NB4 (cell line): Measurements from ENCODE around the gene MT1M.
"Not testable (repeated sequence)": the region's sequence is repeated elsewhere in the genome, so short reads cannot be mapped to it uniquely, and the experiment has no call there.

ENCODE experiments used
- CTCF ChIP-seq: IDR thresholded peaks from one replicate; pipeline ENCODE4 v1.5.1; 2012; ENCODE audit warnings: low read depth, low read length
- MAX ChIP-seq: IDR thresholded peaks from 2 replicates; pipeline ENCODE4 v1.6.1; 2011; ENCODE audit warnings: low read depth, low read length
- POLR2A ChIP-seq: IDR thresholded peaks from 2 replicates; pipeline ENCODE4 v1.6.1; 2011; ENCODE audit warnings: mild to moderate bottlenecking; ENCODE audit not compliant: insufficient read length; ENCODE audit errors: extremely low read depth

DNA sequence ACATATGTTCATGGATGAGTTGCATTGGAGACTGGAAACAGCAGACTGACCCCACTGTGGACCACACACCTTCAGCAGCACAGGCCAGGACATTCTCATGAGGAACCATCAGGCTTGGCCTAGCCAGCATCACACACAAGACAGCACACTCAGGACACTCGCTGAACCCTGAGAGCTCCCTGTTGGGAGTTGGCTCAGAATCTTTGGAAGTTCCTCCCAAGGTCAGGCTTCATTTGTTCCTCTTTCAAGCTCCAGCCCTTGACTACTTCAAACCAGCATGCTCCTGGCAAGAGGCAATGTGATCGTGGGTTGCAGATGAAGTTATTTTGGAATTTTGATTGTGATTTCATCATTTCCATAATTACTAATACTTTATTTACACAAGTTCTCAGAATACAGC, 39.2 kb downstream of the MT1M start:
- TF ChIP-seq CTCF, POLR2A, MAX: not testable (repeated sequence)
